GM23338 (cell line): ENCODE results near the gene FREM3. TPM values are rescaled to one million over a fixed set of nuclear protein-coding genes. Genes with fewer than 3 reads are reported as not detected.

ENCODE experiments used
- ATAC-seq: fragments of 200-7000 bp; cut with Tn5 transposase; 3 replicates; pipeline ENCODE4 v1.9.1; 2020
- DNase-seq: peaks from one replicate; pipeline ENCODE4 v3.0.0-alpha.2; 2015; ENCODE audit warnings: low spot score
- H2AFZ ChIP-seq: fragments of 200-600 bp; sonication (generic); 2 replicates; pipeline ENCODE4 v1.8.0; 2016; ENCODE audit warnings: antibody characterized with exemption, mild to moderate bottlenecking, moderate library complexity
- H3F3A ChIP-seq: fragments of 200-600 bp; sonication (generic); replicated peaks from 2 replicates; pipeline ENCODE4 v1.8.0; 2017; ENCODE audit warnings: antibody characterized with exemption, mixed run types, low read depth
- H3K27ac ChIP-seq: fragments of 200-600 bp; sonication (generic); 2 replicates; pipeline ENCODE4 v1.6.1; 2016; ENCODE audit warnings: low read depth
- H3K27me3 ChIP-seq: fragments of 200-600 bp; sonication (generic); 2 replicates; pipeline ENCODE4 v1.8.0; 2016; ENCODE audit warnings: mild to moderate bottlenecking, mixed run types, moderate library complexity; ENCODE audit not compliant: insufficient read depth
- H3K36me3 ChIP-seq: fragments of 200-600 bp; sonication (generic); 2 replicates; pipeline ENCODE4 v1.8.0; 2016; ENCODE audit warnings: mild to moderate bottlenecking; ENCODE audit not compliant: insufficient read depth
- H3K4me1 ChIP-seq: fragments of 200-600 bp; sonication (generic); 2 replicates; pipeline ENCODE4 v1.8.0; 2016; ENCODE audit warnings: mild to moderate bottlenecking, moderate library complexity; ENCODE audit not compliant: insufficient read depth
- H3K4me2 ChIP-seq: fragments of 200-600 bp; sonication (generic); 2 replicates; pipeline ENCODE4 v1.7.1; 2017; ENCODE audit warnings: mixed run types
- H3K4me3 ChIP-seq: fragments of 200-600 bp; sonication (generic); 2 replicates; pipeline ENCODE4 v1.6.1; 2016; ENCODE audit warnings: mixed run types
- H3K79me2 ChIP-seq: fragments of 200-600 bp; sonication (generic); replicated peaks from 2 replicates; pipeline ENCODE4 v1.8.0; 2017; ENCODE audit warnings: mild to moderate bottlenecking; ENCODE audit not compliant: insufficient read depth
- H3K9me2 ChIP-seq: fragments of 200-600 bp; sonication (generic); 2 replicates; pipeline ENCODE4 v1.8.0; 2017; ENCODE audit not compliant: insufficient read depth
- H4K20me1 ChIP-seq: fragments of 200-600 bp; sonication (generic); replicated peaks from 2 replicates; pipeline ENCODE4 v1.8.0; 2017; ENCODE audit warnings: mild to moderate bottlenecking; ENCODE audit not compliant: insufficient read depth
- H3K27ac Mint-ChIP-seq: 2 replicates; pipeline ENCODE4 v1.8.0; 2020; ENCODE audit warnings: inconsistent platforms, mild to moderate bottlenecking, moderate library complexity, mixed read lengths
- H3K27me3 Mint-ChIP-seq: 3 replicates; pipeline ENCODE4 v1.8.0; 2022; ENCODE audit warnings: low read depth, mild to moderate bottlenecking, moderate library complexity, mixed read lengths, inconsistent platforms; ENCODE audit not compliant: insufficient read depth, poor library complexity
- H3K36me3 Mint-ChIP-seq: 3 replicates; pipeline ENCODE4 v1.8.0; 2021; ENCODE audit warnings: low read depth, mild to moderate bottlenecking, inconsistent platforms, moderate library complexity, mixed read lengths
- H3K4me1 Mint-ChIP-seq: 3 replicates; pipeline ENCODE4 v1.8.0; 2020; ENCODE audit warnings: mild to moderate bottlenecking, inconsistent platforms, mixed read lengths
- H3K4me3 Mint-ChIP-seq: 3 replicates; pipeline ENCODE4 v1.8.0; 2021; ENCODE audit warnings: moderate library complexity, mild to moderate bottlenecking, inconsistent platforms, mixed read lengths
- H3K9me3 Mint-ChIP-seq: 3 replicates; pipeline ENCODE4 v1.8.0; 2020; ENCODE audit warnings: moderate library complexity, mild to moderate bottlenecking, inconsistent platforms, mixed read lengths
- EZH2 ChIP-seq: fragments of 200-600 bp; sonication (generic); IDR thresholded peaks from one replicate; pipeline ENCODE4 v1.8.0; 2017; ENCODE audit warnings: antibody characterized with exemption, mild to moderate bottlenecking, low read depth; ENCODE audit not compliant: unreplicated experiment
- JUNB ChIP-seq: IDR thresholded peaks from one replicate; pipeline ENCODE4 v1.6.1; 2016; ENCODE audit warnings: antibody characterized with exemption; ENCODE audit not compliant: unreplicated experiment
- REST ChIP-seq: IDR thresholded peaks from one replicate; pipeline ENCODE4 v1.6.1; 2018; ENCODE audit warnings: antibody characterized with exemption; ENCODE audit not compliant: unreplicated experiment
- STAT1 ChIP-seq: IDR thresholded peaks from one replicate; pipeline ENCODE4 v1.6.1; 2016; ENCODE audit warnings: antibody characterized with exemption; ENCODE audit not compliant: unreplicated experiment
- ZNF462 ChIP-seq: fragments of 250-450 bp; sonication (Bioruptor Pico); IDR thresholded peaks from 2 replicates; pipeline ENCODE4 v1.5.0; 2020; ENCODE audit warnings: mild to moderate bottlenecking, moderate library complexity
- polyA plus RNA-seq: library from polyadenylated mRNA; unstranded; fragments of >200 nt; fragmentation: Nextera tagmentation; extraction: Ambion mirVana; gene quantifications from 2 replicates; pipeline ENCODE4 v1.2.1, GENCODE V29; 2016
- total RNA-seq: library from RNA; depleted of rRNA; stranded (reverse); fragments of >200 nt; shearing (Covaris generic); gene quantifications from 2 replicates; pipeline ENCODE4 v1.2.3, GENCODE V29; 2014

Gene FREM3
- total and polyA plus RNA-seq, 2 experiments from 2014 or later, result 0.03 to 0.07 TPM

- H3K27me3 Mint-ChIP-seq, result no peaks in the 10 kb centered on the region
- no peaks in the 10 kb centered on the region for H3K36me3 ChIP-seq
- H3K4me1 Mint-ChIP-seq, result no peaks in the 10 kb centered on the region
- no peaks in the 10 kb centered on the region for H3F3A ChIP-seq
- TF ChIP-seq JUNB (no peak), REST (no peak), STAT1 (no peak), EZH2 (no peak)
- no peak overlapping the region for H2AFZ ChIP-seq
- H3K27ac ChIP-seq, result no peak overlapping the region
- DNase-seq (no peak), ATAC-seq (no peak)
- H4K20me1 ChIP-seq, result no peaks in the 10 kb centered on the region
- no peak overlapping the region for H3K27ac Mint-ChIP-seq
- no peaks in the 10 kb centered on the region for H3K79me2 ChIP-seq
- H3K4me3 ChIP-seq, result no peak overlapping the region
- H3K9me2 ChIP-seq, result peaks cover 4% of the 10 kb centered on the region; the same call in 1 of the 2 replicates
- no peaks in the 10 kb centered on the region for H3K4me1 ChIP-seq
- no peaks in the 10 kb centered on the region for H3K9me3 Mint-ChIP-seq
- no peaks in the 10 kb centered on the region for H3K27me3 ChIP-seq
- H3K4me2 ChIP-seq, result no peak overlapping the region
- H3K36me3 Mint-ChIP-seq, result no peaks in the 10 kb centered on the region
- no peak overlapping the region for H3K4me3 Mint-ChIP-seq
These were observed 26.2 kb upstream of the FREM3 start for GRCh38 chr4:143726714-143727113.

GRCh38 chr4:143721317-143721716 lies 20.8 kb upstream of the FREM3 start:
- TF ChIP-seq REST (no peak), EZH2 (no peak), ZNF462 (no peak)

More at GRCh38 chr4:143721317-143721716, 20.8 kb upstream of the FREM3 start:
- Mint-ChIP-seq H3K36me3 (no peaks in the 10 kb centered on the region), H3K27me3 (no peaks in the 10 kb centered on the region), H3K4me1 (no peaks in the 10 kb centered on the region), H3K9me3 (no peaks in the 10 kb centered on the region), H3K27ac (no peak overlapping the region), H3K4me3 (no peak overlapping the region)
- H4K20me1 ChIP-seq, result no peaks in the 10 kb centered on the region
- H3K4me2 ChIP-seq, result no peak overlapping the region
- H3K36me3 ChIP-seq, result no peaks in the 10 kb centered on the region
- peaks cover 4% of the 10 kb centered on the region; the same call in 1 of the 2 replicates for H3K9me2 ChIP-seq
- no peak overlapping the region for H3K4me3 ChIP-seq
- no peak overlapping the region for H2AFZ ChIP-seq
- H3K4me1 ChIP-seq, result no peaks in the 10 kb centered on the region
- no peak overlapping the region for H3K27ac ChIP-seq
- H3K27me3 ChIP-seq, result no peaks in the 10 kb centered on the region
- DNase-seq (no peak), ATAC-seq (no peak)
- H3F3A ChIP-seq, result no peaks in the 10 kb centered on the region
- H3K79me2 ChIP-seq, result no peaks in the 10 kb centered on the region
